Hepatocyte (in vitro differentiated cells): Measurements from ENCODE around the gene TECPR1.

Source experiments
- EZH2 ChIP-seq: fragments of 200-600 bp; sonication (generic); IDR thresholded peaks from 2 replicates; pipeline ENCODE4 v1.6.1; 2016; ENCODE audit warnings: antibody characterized with exemption, mild to moderate bottlenecking, borderline replicate concordance
- EZH2phosphoT487 ChIP-seq: fragments of 200-600 bp; sonication (generic); IDR thresholded peaks from one replicate; pipeline ENCODE4 v1.6.1; 2018; ENCODE audit warnings: antibody characterized with exemption, mild to moderate bottlenecking, low read depth, moderate library complexity; ENCODE audit not compliant: unreplicated experiment, severe bottlenecking
- TF ChIP-seq, protein P1 (sequence below): fragments of 200-600 bp; sonication (generic); IDR thresholded peaks from 2 replicates; pipeline ENCODE4 v1.5.1; 2016; ENCODE audit warnings: antibody characterized with exemption, mild to moderate bottlenecking; ENCODE audit not compliant: poor library complexity

DNA sequence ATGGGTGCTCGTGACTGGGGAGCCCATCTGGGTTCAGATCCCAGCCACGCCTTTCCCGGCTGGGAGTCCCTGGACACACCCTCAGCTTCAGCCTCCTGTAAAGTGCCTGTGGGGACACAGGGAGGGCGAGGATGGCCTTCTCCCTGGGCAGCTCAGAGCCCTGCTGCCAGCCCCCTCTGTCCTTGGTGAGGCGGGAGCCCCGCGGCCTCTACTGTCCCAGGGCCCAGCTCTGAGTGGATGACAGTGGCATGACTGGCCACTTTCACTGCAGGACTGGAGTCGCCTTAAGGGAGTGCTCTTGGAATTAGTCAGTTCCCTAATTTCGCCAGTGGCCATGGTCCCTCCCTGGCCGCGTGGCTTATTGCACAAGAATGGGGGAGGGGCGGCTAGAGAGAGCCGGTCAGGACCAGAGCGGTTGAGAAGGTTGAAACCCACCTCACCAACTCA, 34.1 kb upstream of the TECPR1 start:
- TF ChIP-seq, protein P1, sequence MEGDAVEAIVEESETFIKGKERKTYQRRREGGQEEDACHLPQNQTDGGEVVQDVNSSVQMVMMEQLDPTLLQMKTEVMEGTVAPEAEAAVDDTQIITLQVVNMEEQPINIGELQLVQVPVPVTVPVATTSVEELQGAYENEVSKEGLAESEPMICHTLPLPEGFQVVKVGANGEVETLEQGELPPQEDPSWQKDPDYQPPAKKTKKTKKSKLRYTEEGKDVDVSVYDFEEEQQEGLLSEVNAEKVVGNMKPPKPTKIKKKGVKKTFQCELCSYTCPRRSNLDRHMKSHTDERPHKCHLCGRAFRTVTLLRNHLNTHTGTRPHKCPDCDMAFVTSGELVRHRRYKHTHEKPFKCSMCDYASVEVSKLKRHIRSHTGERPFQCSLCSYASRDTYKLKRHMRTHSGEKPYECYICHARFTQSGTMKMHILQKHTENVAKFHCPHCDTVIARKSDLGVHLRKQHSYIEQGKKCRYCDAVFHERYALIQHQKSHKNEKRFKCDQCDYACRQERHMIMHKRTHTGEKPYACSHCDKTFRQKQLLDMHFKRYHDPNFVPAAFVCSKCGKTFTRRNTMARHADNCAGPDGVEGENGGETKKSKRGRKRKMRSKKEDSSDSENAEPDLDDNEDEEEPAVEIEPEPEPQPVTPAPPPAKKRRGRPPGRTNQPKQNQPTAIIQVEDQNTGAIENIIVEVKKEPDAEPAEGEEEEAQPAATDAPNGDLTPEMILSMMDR, result no peak
- TF ChIP-seq EZH2 (no peak), EZH2phosphoT487 (no peak)
